ENCODE measurements around the gene SUGCT. TPM values are rescaled to one million over a fixed set of nuclear protein-coding genes. Genes with fewer than 3 reads are reported as not detected.

SUGCT gene
- total and polyA plus RNA-seq, 8 donors: 0.87 to 8.0 (median 2.9) TPM; not detected in 1

DNA sequence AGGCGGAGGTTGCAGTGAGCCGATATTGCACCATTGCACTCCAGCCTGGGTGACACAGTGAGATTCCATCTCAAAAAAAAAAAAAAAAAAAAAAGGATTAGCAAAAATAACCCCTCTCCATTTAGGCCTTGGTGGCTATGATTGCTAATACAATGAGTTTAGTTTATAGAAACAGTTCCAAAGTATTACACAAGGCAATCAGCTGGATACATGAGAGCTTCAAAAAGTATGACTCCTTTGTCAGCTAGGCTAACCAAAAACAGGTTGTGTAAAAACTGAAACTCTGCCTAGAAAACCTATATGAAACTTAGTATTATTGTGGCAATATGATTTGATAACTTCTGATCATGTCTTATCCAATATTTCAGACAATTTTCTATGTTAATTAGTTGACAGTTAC, 57.2 kb downstream of the SUGCT start:
- Histone ChIP-seq H3K27me3 (no peaks in the 10 kb centered on the region), H3K4me1 (no peaks in the 10 kb centered on the region), H3K9me3 (no peaks in the 10 kb centered on the region), H3K36me3 (no peaks in the 10 kb centered on the region), H3K27ac (no peak overlapping the region), H3K4me3 (no peak overlapping the region)
- no peak for DNase-seq
- TF ChIP-seq POLR2AphosphoS5 (IDR thresholded peaks at IDR 0.05) (no peak), EP300 (IDR thresholded peaks at IDR 0.05) (no peak), POLR2A (IDR thresholded peaks at IDR 0.05) (no peak)
- TF ChIP-seq, protein P1, sequence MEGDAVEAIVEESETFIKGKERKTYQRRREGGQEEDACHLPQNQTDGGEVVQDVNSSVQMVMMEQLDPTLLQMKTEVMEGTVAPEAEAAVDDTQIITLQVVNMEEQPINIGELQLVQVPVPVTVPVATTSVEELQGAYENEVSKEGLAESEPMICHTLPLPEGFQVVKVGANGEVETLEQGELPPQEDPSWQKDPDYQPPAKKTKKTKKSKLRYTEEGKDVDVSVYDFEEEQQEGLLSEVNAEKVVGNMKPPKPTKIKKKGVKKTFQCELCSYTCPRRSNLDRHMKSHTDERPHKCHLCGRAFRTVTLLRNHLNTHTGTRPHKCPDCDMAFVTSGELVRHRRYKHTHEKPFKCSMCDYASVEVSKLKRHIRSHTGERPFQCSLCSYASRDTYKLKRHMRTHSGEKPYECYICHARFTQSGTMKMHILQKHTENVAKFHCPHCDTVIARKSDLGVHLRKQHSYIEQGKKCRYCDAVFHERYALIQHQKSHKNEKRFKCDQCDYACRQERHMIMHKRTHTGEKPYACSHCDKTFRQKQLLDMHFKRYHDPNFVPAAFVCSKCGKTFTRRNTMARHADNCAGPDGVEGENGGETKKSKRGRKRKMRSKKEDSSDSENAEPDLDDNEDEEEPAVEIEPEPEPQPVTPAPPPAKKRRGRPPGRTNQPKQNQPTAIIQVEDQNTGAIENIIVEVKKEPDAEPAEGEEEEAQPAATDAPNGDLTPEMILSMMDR (IDR thresholded peaks at IDR 0.05): no peak
- intact Hi-C loops (cut with DNase I; ENCODE audit: low total_unique reads): no loop called here
- WGBS, 5 donors: 81 to 100% (median 88%) methylated on average over 2 of the region's 2 CpGs

DNA sequence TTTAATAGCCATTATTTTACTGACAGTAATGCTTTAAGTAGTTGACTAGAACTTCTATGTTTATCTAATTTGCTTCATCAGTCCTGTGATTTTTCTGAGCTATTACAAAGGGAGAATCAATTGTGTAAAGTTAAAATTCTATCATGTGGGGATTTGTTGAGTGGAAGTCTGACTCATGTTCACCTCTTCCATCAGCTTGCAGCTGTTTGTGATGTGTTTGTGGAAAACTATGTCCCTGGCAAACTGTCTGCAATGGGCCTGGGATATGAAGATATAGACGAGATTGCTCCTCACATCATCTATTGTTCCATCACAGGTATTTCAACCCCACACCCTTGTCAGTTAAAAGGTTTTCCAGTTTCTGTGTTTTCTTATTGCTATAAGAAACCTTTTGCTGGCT, 59.9 kb downstream of the SUGCT start:
- H3K27ac ChIP-seq: no peak overlapping the region
- H3K36me3 ChIP-seq: no peaks in the 10 kb centered on the region
- WGBS, 5 donors: 45 to 71% (median 58%) methylated on average over 1 of the region's 1 CpG
- no peaks in the 10 kb centered on the region for H3K9me3 ChIP-seq
- no peaks in the 10 kb centered on the region for H3K4me1 ChIP-seq
- DNase-seq: no peak
- H3K4me3 ChIP-seq: no peak overlapping the region
- intact Hi-C loops (cut with DNase I; ENCODE audit: low total_unique reads): no loop called here
- no peaks in the 10 kb centered on the region for H3K27me3 ChIP-seq
- TF ChIP-seq, protein P1 (IDR thresholded peaks at IDR 0.05): no peak
- TF ChIP-seq POLR2AphosphoS5 (IDR thresholded peaks at IDR 0.05) (no peak), EP300 (IDR thresholded peaks at IDR 0.05) (no peak), POLR2A (IDR thresholded peaks at IDR 0.05) (no peak)

DNA sequence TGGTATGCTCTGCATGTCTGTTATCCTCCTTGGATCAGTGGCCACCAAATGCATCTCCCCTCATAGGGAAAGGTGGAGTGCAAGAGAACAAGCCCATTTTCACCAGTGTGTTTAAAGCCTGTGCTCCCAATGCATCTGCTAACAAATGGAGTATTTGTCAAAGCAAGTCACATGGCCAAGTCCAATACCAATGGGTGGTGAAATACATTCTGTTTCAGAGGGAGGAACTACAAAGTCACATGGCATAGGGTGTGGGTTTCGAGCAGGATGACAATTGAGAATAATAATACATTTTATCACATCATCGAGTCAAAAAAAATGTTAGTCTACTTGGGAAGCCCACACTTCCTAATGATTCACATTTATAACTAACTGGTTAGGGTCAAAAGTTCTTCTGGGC, 62.7 kb downstream of the SUGCT start:
- H3K4me1 ChIP-seq: no peaks in the 10 kb centered on the region
- 74 to 89% (median 81%) methylated on average over 2 of the region's 2 CpGs for WGBS, 5 donors
- no peak for DNase-seq
- no peaks in the 10 kb centered on the region for H3K27me3 ChIP-seq
- no peak overlapping the region for H3K27ac ChIP-seq
- H3K9me3 ChIP-seq: no peaks in the 10 kb centered on the region
- intact Hi-C loops (cut with DNase I; ENCODE audit: low total_unique reads): no loop called here
- TF ChIP-seq, protein P1 (IDR thresholded peaks at IDR 0.05): no peak
- no peak for TF ChIP-seq EP300 (IDR thresholded peaks at IDR 0.05)
- H3K36me3 ChIP-seq: no peaks in the 10 kb centered on the region
- no peak overlapping the region for H3K4me3 ChIP-seq

DNA sequence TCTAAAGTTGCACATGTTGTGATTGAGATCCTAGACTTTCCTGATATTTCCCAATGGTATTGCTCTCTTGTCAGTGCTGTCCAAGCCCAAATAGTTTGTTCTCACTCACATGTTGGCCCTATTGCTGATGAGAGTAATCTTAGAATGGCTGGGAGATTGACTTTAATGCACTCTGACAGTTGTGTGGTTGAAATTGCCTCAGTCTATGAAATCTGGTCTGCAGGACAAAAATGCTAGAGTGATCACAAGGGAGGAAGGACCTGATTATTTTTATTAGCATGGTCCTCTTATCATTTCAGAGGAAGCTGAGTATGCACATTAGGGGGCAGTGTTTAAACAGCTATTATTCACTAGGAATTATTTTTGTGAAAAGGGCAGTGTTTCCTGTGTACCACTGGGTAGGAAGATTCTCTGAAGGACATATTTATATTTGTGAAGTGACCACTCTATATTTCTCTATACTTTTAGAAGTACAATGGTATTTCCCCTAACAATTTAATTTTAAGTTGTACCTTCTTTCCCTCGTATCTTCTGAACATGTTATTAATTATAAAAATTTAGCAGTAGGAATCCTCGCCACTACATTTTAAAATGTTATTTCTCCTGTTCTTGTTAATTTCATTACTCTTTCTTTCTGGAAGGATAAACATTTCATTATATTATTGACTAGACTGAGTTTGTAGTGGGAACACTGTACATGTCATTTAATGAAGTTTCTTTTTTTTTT, 64.4 kb downstream of the SUGCT start:
- Histone ChIP-seq H3K27me3 (no peaks in the 10 kb centered on the region), H3K4me1 (no peaks in the 10 kb centered on the region), H3K36me3 (no peaks in the 10 kb centered on the region), H3K9me3 (no peaks in the 10 kb centered on the region), H3K27ac (no peak overlapping the region), H3K4me3 (no peak overlapping the region)
- intact Hi-C loops (cut with DNase I; ENCODE audit: low total_unique reads): no loop called here
- DNase-seq: no peak
- 46 to 79% (median 49%) methylated on average over 2 of the region's 2 CpGs for WGBS, 5 donors
- no peak for TF ChIP-seq EP300 (IDR thresholded peaks at IDR 0.05)
- TF ChIP-seq POLR2AphosphoS5 (IDR thresholded peaks at IDR 0.05): no peak
- TF ChIP-seq POLR2A (IDR thresholded peaks at IDR 0.05): no peak
- TF ChIP-seq, protein P1 (IDR thresholded peaks at IDR 0.05): no peak

All from stomach (tissue), 9 donors.